Measurements from ENCODE around the gene EXOSC1. TPM values are rescaled to one million over a fixed set of nuclear protein-coding genes. Genes with fewer than 3 reads are reported as not detected.

The EXOSC1 gene
- total RNA-seq, 1 donor from 2014 or later: 11.3 TPM

DNA sequence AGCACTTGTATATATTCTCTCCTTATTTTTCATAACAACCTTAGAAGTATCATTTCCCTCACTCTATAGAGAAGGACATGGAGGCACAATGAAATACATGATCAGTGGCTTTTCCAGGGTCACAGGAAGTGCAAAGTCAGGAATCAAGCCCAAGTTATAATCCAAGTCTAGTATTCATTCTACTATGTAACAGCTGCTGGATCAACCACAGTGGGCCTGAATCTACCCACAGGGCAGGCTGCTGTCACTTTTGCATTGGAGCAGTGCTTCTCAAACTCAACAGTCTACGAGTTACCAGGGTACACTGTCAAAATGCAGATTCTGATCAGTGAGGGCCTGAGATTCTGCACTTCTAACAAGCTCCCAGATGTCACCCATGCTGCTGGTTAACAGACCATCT, 18.4 kb upstream of the EXOSC1 start:
- Histone ChIP-seq H3K4me1 (no peaks in the 10 kb centered on the region), H3K36me3 (peaks cover 93 to 95% of the 10 kb centered on the region in 2 donors), H3K4me3 (no peak overlapping the region), H3K27ac (peak overlapping the region; percentile 34 to 49), H3K27me3 (no peaks in the 10 kb centered on the region), H3K9me3 (no peaks in the 10 kb centered on the region)
- intact Hi-C loops (cut with DNase I): no loop called here
- TF ChIP-seq, protein P1, sequence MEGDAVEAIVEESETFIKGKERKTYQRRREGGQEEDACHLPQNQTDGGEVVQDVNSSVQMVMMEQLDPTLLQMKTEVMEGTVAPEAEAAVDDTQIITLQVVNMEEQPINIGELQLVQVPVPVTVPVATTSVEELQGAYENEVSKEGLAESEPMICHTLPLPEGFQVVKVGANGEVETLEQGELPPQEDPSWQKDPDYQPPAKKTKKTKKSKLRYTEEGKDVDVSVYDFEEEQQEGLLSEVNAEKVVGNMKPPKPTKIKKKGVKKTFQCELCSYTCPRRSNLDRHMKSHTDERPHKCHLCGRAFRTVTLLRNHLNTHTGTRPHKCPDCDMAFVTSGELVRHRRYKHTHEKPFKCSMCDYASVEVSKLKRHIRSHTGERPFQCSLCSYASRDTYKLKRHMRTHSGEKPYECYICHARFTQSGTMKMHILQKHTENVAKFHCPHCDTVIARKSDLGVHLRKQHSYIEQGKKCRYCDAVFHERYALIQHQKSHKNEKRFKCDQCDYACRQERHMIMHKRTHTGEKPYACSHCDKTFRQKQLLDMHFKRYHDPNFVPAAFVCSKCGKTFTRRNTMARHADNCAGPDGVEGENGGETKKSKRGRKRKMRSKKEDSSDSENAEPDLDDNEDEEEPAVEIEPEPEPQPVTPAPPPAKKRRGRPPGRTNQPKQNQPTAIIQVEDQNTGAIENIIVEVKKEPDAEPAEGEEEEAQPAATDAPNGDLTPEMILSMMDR (IDR thresholded peaks at IDR 0.05): no peak
- no peak for DNase-seq (ENCODE audit: low spot score in 2 of 2)

DNA sequence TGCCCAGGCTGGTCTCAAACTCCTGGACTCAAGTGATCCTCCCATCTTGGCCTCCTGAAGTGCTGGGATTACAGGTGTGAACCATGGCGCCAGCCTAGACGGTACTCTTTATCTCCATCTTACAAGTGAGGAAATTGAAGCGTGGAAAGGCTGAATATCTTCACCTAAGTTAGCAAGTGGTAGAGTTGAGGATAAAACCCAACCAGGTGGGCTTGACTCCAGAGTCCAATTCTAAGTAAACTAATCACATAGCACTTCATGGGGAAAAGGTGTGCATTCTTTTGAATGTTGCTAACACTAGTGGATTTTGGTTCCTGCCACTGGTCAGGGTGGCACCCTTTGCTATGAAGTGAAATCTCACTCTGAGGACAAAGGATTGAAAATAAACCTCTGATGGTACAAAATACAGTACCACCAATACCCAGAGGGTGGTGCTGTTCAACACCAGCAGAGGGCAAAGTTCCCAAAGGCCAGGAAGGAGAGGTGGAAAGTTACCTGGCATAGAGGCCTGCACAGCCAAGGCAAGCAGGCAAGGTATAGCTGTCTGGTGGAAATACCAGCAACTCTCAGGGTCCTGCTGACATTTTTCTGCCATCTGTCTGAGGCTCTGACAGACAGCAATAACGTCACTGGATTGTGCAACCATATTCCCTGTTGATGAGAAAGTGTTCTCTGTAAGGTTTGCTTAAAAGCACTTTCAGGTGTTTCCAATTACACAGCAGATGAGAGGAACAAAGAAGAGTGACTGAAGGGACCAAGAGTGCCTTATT, 17.7 kb upstream of the EXOSC1 start:
- DNase-seq (ENCODE audit: low spot score in 2 of 2): no peak

DNA sequence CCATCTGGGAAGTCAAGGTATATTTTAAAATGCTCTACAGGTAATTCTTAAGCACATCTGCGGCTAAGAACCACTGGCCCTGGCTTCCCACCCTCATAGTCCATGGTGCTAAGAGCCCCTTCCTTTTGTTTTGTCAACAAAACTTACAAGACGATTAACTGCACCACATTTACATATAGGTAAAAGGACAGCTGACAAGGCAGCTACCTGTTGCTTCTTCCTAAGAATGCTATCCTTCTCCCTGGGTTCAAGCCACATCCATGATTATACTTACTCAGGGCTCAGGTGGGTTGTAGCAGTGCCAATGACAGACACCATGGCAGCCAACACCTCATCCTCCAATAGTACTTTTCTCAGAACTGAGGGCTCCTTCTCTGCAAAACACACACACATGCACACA, 16.5 kb upstream of the EXOSC1 start:
- intact Hi-C loops (cut with DNase I): loop anchor here (2.0 kb wide), 2 partner anchors 36 to 150 kb away; partner anchors contain the start of genes MMS19 and UBTD1
- peaks cover 90 to 94% of the 10 kb centered on the region in 2 donors for H3K36me3 ChIP-seq

More for the DNA sequence above, 17.7 kb upstream of the EXOSC1 start:
- Histone ChIP-seq H3K36me3 (peaks cover 93 to 95% of the 10 kb centered on the region in 2 donors), H3K27ac (peak overlapping the region; percentile 34 to 49), H3K27me3 (no peaks in the 10 kb centered on the region), H3K4me1 (no peaks in the 10 kb centered on the region), H3K9me3 (no peaks in the 10 kb centered on the region), H3K4me3 (no peak overlapping the region)
- TF ChIP-seq, protein P1 (IDR thresholded peaks at IDR 0.05): peak; percentile 74 to 85 (median 78)
- intact Hi-C loops (cut with DNase I): loop anchor here (1.0 to 2.0 kb wide), 3 partner anchors 35 to 149 kb away; partner anchors contain the start of genes MMS19 and UBTD1

DNA sequence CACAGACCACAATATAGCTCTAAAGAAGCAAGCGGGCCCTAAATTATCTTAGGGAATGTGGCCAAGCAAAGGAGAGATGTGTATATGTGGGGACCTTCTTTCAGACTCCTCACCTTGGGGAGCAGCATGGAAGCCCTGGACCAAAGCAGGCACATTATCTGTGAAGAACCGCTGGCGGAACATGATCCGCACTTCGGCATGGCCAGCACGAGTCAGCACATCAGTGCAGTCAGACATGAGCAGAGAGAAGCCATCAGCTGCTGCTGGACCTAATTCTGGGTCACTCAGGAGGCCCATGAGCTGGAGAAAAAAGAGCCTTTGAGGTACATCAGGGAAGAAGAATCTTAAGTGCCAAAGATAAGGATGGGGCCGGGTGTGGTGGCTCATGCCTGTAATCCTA, 14.1 kb upstream of the EXOSC1 start:
- Histone ChIP-seq H3K4me3 (no peak overlapping the region), H3K4me1 (peaks cover 0 to under 1% of the 10 kb centered on the region in 2 donors), H3K36me3 (peaks cover 85 to 87% of the 10 kb centered on the region in 2 donors), H3K27me3 (no peaks in the 10 kb centered on the region), H3K9me3 (no peaks in the 10 kb centered on the region), H3K27ac (no peak overlapping the region)
- TF ChIP-seq, protein P1 (IDR thresholded peaks at IDR 0.05): no peak
- intact Hi-C loops (cut with DNase I): no loop called here
- DNase-seq (ENCODE audit: low spot score in 2 of 2): no peak

More for the DNA sequence above, 16.5 kb upstream of the EXOSC1 start:
- DNase-seq (ENCODE audit: low spot score in 2 of 2): no peak
- Histone ChIP-seq H3K4me3 (no peak overlapping the region), H3K4me1 (no peaks in the 10 kb centered on the region), H3K9me3 (no peaks in the 10 kb centered on the region), H3K27ac (no peak overlapping the region), H3K27me3 (no peaks in the 10 kb centered on the region)
- TF ChIP-seq, protein P1 (IDR thresholded peaks at IDR 0.05): no peak

DNA sequence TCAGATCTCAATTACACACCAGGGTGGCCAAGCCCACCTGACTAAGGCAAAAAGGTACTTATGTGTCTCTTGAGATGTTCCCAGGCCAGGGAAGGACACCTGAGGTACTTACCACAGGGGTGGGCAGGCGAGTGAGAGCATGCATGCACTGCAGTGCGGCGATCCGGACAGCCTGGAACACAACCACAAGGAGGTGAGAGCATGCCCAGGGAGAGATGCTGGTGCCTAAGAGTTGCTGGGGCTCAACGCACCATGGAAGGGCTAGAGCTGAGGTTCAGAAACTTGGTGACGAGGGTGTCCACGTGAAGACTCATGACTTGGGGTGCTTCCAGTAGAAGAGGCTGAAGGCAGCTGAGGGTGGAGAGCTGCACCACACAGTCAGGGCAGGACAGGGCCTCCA, 13.3 kb upstream of the EXOSC1 start:
- no peak for DNase-seq (ENCODE audit: low spot score in 2 of 2)
- peaks cover 0 to 9% of the 10 kb centered on the region in 2 donors for H3K4me1 ChIP-seq
- no peaks in the 10 kb centered on the region for H3K9me3 ChIP-seq
- no peak overlapping the region for H3K4me3 ChIP-seq
- no peaks in the 10 kb centered on the region for H3K27me3 ChIP-seq
- H3K36me3 ChIP-seq: peaks cover 79 to 81% of the 10 kb centered on the region in 2 donors
- no peak overlapping the region for H3K27ac ChIP-seq
- intact Hi-C loops (cut with DNase I): no loop called here
- TF ChIP-seq, protein P1 (IDR thresholded peaks at IDR 0.05): no peak
